ENCODE data around the gene MSH2.

The MSH2 gene

GRCh38 chr2:47510745-47511144, 107.8 kb downstream of the MSH2 start:
- no peak for DNase-seq

GRCh38 chr2:47512581-47513083, 109.7 kb downstream of the MSH2 start:
- peak; percentile 52 for DNase-seq

- no peak for DNase-seq
Measured at GRCh38 chr2:47513981-47514520, 111.1 kb downstream of the MSH2 start.

- no peak for DNase-seq
Measured at GRCh38 chr2:47516360-47517104, 113.6 kb downstream of the MSH2 start.

GRCh38 chr2:47518497-47519146, 115.7 kb downstream of the MSH2 start:
- DNase-seq = no peak

DNA sequence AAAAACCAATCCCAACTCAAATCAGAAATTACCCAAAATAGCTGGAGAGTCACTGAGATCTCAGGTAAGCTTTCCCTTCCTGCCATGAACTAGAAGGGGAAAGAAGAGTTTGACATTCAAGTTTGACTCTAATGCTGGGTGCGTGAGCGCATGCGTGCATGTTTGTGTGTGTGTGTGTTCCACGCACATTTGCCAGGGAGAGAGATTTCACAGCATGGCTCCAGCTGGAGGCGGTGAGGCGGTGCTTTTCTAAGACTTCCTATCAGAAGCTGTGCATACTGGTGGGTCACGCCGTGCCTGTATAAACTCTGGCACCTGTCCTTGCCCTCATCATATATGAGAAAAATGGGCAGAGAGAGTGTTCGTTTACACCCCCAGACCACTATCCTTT, 116.2 kb downstream of the MSH2 start:
- no peak for DNase-seq

GRCh38 chr2:47519604-47520301, 116.8 kb downstream of the MSH2 start:
- DNase-seq = no peak

DNA sequence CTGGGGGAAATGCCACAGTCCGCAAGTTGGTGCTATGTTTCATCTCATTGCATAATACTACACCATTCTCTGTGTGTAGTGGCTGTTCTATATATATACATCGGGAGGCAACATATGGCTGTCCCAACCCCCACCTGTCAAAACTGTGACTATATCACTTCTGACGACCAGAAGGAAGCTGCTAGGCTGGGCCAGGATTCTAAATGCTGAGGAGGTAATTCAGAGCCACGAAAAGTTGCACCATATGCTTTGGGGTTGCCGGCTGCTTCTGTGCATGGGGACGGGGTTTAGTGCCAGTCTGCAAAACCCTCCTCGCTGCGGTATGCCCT, 117.3 kb downstream of the MSH2 start:
- DNase-seq = no peak

DNA sequence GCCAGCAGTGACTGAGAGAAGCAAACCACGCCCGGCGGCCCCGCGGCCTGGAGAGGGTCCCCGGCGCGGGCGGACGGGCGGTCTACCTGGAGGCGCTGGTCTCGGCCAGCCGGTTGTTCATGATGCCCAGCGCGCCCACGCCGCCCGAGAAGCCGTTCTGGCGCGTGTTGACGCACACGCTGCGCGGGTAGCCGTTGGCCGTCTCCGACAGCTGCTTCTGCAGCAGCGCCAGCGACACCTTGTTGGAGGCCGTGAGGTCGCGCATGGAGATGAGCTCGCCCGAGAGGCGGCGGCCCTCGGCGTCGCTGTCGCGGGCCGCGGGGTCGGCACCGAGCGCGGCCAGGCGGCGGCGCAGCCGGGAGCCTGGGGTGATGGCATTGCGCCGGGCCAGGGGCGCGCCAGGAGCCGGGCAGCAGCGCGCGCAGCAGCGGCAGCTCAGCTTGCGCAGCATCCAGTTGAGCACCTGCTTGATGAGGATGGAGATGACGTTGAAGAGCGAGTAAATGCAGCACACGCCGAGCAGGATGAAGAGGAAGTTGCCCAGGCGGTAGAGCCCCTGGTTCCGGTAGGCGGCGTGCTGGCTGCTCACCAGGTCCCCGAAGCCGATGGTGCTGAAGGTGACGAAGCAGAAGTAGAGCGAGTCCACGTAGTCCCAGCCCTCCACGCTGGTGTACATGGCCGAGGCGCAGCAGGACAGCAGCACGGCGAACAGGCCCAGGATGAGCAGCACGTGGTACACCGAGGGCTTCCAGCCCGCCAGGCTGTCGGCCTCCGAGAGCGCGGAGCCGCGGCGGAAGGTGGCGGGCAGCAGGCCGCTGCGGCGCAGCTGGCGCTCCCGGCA, 118.1 kb downstream of the MSH2 start:
- peak; percentile 70 for DNase-seq

GRCh38 chr2:47521666-47522285, 118.8 kb downstream of the MSH2 start:
- no peak for DNase-seq

- DNase-seq = no peak
Measured at GRCh38 chr2:47525167-47525566, 122.2 kb downstream of the MSH2 start.

- DNase-seq = no peak
Measured at GRCh38 chr2:47528455-47528854, 125.5 kb downstream of the MSH2 start.

DNA sequence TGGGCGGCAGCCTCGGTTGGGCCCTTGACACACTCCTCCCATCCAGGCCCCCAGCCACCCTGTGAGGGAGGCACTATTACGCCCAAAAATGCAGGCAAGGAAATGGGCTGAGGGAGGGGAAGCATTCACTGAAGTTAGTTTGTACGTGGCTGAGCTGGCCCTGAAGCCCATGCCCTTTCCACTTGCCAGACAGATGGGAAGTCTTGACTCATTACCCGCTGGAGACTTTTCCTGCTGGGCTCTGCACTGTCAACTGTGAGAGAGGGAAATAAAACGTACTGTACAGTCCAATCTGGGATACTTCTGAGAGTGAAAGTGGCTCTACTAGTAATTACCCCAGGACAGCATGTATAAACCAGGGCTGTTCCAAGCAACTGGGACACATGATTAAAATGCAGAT, 125.9 kb downstream of the MSH2 start:
- no peak for DNase-seq

GRCh38 chr2:47530105-47530760, 127.3 kb downstream of the MSH2 start:
- DNase-seq = no peak

- DNase-seq = peak; percentile 49
Measured at GRCh38 chr2:47531378-47532042, 128.6 kb downstream of the MSH2 start.
